Esophagus squamous epithelium (tissue), 5 donors: ENCODE results near the gene TFCP2L1. TPM values are rescaled to one million over a fixed set of nuclear protein-coding genes. Genes with fewer than 3 reads are reported as not detected.

ENCODE experiments used
- DNase-seq: peaks from one replicate; lab custom pipeline; 2025; lab: John Stamatoyannopoulos, UW
- H3K27ac ChIP-seq, 4 donors: fragments of 200-600 bp; sonication (generic); one replicate each; pipeline ENCODE4 v1.5.1; 2016 to 2019; ENCODE audit warnings: mild to moderate bottlenecking in 1 of 4
- H3K27me3 ChIP-seq, 4 donors: fragments of 200-600 bp; sonication (generic); 1 replicate in 3 of 4; 2 replicates in 1 of 4; pipeline versions ENCODE4 v1.5.1 to v1.6.0; 2017 to 2021; ENCODE audit warnings: antibody characterized with exemption in 1 of 4
- H3K36me3 ChIP-seq, 3 donors: fragments of 200-600 bp; sonication (generic); one replicate each; pipeline ENCODE4 v1.5.1; 2016 to 2019
- H3K4me1 ChIP-seq, 3 donors: fragments of 200-600 bp; sonication (generic); one replicate each; pipeline ENCODE4 v1.5.1; 2017 to 2019
- H3K4me3 ChIP-seq, 4 donors: fragments of 200-600 bp; sonication (generic); 1 replicate in 3 of 4; 2 replicates in 1 of 4; pipeline ENCODE4 v1.5.1; 2016 to 2019; ENCODE audit warnings: mild to moderate bottlenecking in 2 of 4, moderate library complexity in 1 of 4
- H3K9me3 ChIP-seq, 3 donors: fragments of 200-600 bp; sonication (generic); one replicate each; pipeline ENCODE4 v1.5.1; 2016 to 2019
- CTCF ChIP-seq, 6 experiments: fragments of 450-650 bp in 4 of 6; fragments of 200-600 bp in 2 of 6; sonication (generic) in 2 of 6; IDR thresholded peaks; one replicate each; pipeline ENCODE4 v1.5.1; 2016 to 2019; ENCODE audit warnings: antibody characterized with exemption in 6 of 6, mild to moderate bottlenecking in 4 of 6, moderate library complexity in 4 of 6
- POLR2A ChIP-seq, 4 donors: fragments of 450-650 bp; IDR thresholded peaks; one replicate each; pipeline ENCODE4 v1.6.1; 2017; ENCODE audit warnings: antibody characterized with exemption in 4 of 4, mild to moderate bottlenecking in 4 of 4, moderate library complexity in 3 of 4
- WGBS, 2 donors: methylation state at CpG; one replicate each; pipeline ENCODE4 v1.1.5; 2018; 5-methylcytosine and 5-hydroxymethylcytosine counted together
- intact Hi-C: fragments of 100-400 bp; cut with DNase I; formaldehyde crosslinking; loops from one replicate; pipeline ENCODE4 v1.15.0; 2022
- total RNA-seq, 4 donors: library from RNA; depleted of rRNA; stranded (reverse); fragments of >200 nt; gene quantifications; one replicate each; pipeline ENCODE4 v1.1.0, GENCODE V29; 2016
- donor health status: DM: yes; HTN: yes; CAD: no.

The TFCP2L1 gene
- total RNA-seq, 4 donors from 2014 or later, result 17.9 to 39.7 (median 24.0) TPM

GRCh38 chr2:121199281-121200010 lies 85.6 kb downstream of the TFCP2L1 start:
- no peaks in the 10 kb centered on the region for H3K9me3 ChIP-seq
- no peak overlapping the region for H3K4me3 ChIP-seq
- DNase-seq, result no peak
- peaks cover 26 to 67% (median 27%) of the 10 kb centered on the region in 3 donors for H3K4me1 ChIP-seq
- WGBS, 2 donors, result 82 to 91% methylated on average over 10 of the region's 10 CpGs
- H3K27me3 ChIP-seq, result no peaks in the 10 kb centered on the region
- peak overlapping the region in 3 of 4 donors; percentile 92 to 94 (median 93) for H3K27ac ChIP-seq
- intact Hi-C loops, result no loop called here
- no peak for TF ChIP-seq CTCF (IDR thresholded peaks at IDR 0.05)
- no peak for TF ChIP-seq POLR2A (IDR thresholded peaks at IDR 0.05)
- no peaks in the 10 kb centered on the region for H3K36me3 ChIP-seq

GRCh38 chr2:121197369-121198091 lies 87.5 kb downstream of the TFCP2L1 start:
- WGBS, 2 donors, result 31 to 54% methylated on average over 14 to 18 of the region's 19 CpGs
- no peaks in the 10 kb centered on the region for H3K36me3 ChIP-seq
- TF ChIP-seq POLR2A (IDR thresholded peaks at IDR 0.05), result peak in 1 of 4 donors; percentile 20
- no peak for TF ChIP-seq CTCF (IDR thresholded peaks at IDR 0.05)
- intact Hi-C loops, result no loop called here
- peak; percentile 6 for DNase-seq
- H3K27ac ChIP-seq, result peak overlapping the region; percentile 92 to 95 (median 94)
- peaks cover 26 to 71% (median 28%) of the 10 kb centered on the region in 3 donors for H3K4me1 ChIP-seq
- H3K9me3 ChIP-seq, result no peaks in the 10 kb centered on the region
- H3K27me3 ChIP-seq, result no peaks in the 10 kb centered on the region
- no peak overlapping the region for H3K4me3 ChIP-seq

- TF ChIP-seq CTCF (IDR thresholded peaks at IDR 0.05), result no peak
- no peak for TF ChIP-seq POLR2A (IDR thresholded peaks at IDR 0.05)
- no peak for DNase-seq
Observed at GRCh38 chr2:121196849-121197155, 88.2 kb downstream of the TFCP2L1 start.

GRCh38 chr2:121196132-121196848 lies 88.7 kb downstream of the TFCP2L1 start:
- Histone ChIP-seq H3K27ac (peak overlapping the region; percentile 92 to 95 (median 94)), H3K4me3 (no peak overlapping the region), H3K36me3 (no peaks in the 10 kb centered on the region), H3K4me1 (peaks cover 26 to 73% (median 28%) of the 10 kb centered on the region in 3 donors), H3K9me3 (no peaks in the 10 kb centered on the region), H3K27me3 (no peaks in the 10 kb centered on the region)
- 41 to 59% methylated on average over 5 to 7 of the region's 19 CpGs for WGBS, 2 donors
- intact Hi-C loops, result no loop called here
- DNase-seq, result no peak
- TF ChIP-seq POLR2A (IDR thresholded peaks at IDR 0.05), result peak in 1 of 4 donors; percentile 2
- TF ChIP-seq CTCF (IDR thresholded peaks at IDR 0.05), result no peak

More at GRCh38 chr2:121196849-121197155, 88.2 kb downstream of the TFCP2L1 start:
- no peaks in the 10 kb centered on the region for H3K9me3 ChIP-seq
- intact Hi-C loops, result no loop called here
- H3K36me3 ChIP-seq, result no peaks in the 10 kb centered on the region
- peaks cover 26 to 72% (median 28%) of the 10 kb centered on the region in 3 donors for H3K4me1 ChIP-seq
- H3K4me3 ChIP-seq, result no peak overlapping the region
- H3K27me3 ChIP-seq, result no peaks in the 10 kb centered on the region
- H3K27ac ChIP-seq, result peak overlapping the region; percentile 92 to 95 (median 94)
- WGBS, 2 donors, result 29 to 47% methylated on average over 4 to 5 of the region's 8 CpGs
